GM10248 (cell line): Measurements from ENCODE around the gene ENTHD1.

Experiments
- CTCF ChIA-PET: fragments of 300-600 bp; sonication (Branson Sonifier 250); formaldehyde crosslinking; extraction: SDS; loops from one replicate; lab custom pipeline; 2021; ENCODE audit warnings: antibody characterized with exemption; lab: Yijun Ruan, JAX
- POLR2A ChIA-PET: fragments of 350-650 bp; sonication (Branson Sonifier 250); formaldehyde crosslinking; extraction: SDS; loops from one replicate; lab custom pipeline; 2020; ENCODE audit warnings: antibody characterized with exemption; lab: Yijun Ruan, JAX
- DNase-seq: peaks from one replicate; pipeline ENCODE4 v3.0.0; 2012; ENCODE audit errors: extremely low spot score
- TF ChIP-seq, protein P1 (sequence below): IDR thresholded peaks from 2 replicates; pipeline ENCODE4 v1.5.1; 2012; ENCODE audit warnings: mild to moderate bottlenecking, low read depth; ENCODE audit errors: extremely low read depth, missing control alignments, control extremely low read depth

ENTHD1 gene

DNA sequence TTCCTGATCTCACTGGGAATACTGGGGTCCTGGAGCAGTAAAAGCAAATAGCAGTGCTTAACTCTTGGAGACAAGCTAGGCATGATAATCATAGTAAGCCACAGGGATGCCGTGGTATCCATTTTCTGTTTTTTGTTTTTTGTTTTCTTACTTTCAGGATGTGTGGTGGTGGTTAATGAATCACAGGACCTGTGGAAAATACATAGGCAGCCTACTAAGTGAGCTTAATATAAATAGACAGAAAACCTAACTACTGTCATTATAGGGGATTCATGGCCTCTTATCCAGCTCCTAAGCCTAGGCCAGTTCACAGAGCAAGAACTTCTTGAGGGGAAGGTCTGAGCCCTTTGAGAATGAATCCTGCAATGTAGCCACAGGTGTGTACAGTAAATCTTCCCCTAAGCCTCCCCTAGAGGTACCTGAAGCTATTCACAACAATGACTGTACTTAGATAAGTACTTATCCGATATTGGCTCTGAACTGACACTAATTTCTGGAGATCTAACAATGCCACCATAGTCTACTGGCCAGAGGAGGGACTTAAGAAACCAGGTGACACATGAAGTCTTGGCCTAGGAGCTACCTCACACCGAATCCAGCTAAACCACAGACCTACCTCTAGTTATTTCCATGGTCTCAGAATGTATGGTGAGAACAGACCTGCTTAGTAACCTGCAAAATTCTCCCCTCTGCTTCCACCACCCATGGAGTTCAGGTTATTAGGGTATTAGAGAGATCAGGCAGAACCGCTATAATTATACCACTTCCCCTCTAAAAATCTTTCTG is 83.6 kb downstream of the ENTHD1 start:
- ChIA-PET CTCF (interaction anchor here (0.9 to 2.4 kb wide), 5 partner anchors 9 to 281 kb away, joined by 3 to 5 read pairs (median 4); no protein-coding TSS in a partner anchor), POLR2A (no interaction called here)
- no peak for DNase-seq
- TF ChIP-seq, protein P1, sequence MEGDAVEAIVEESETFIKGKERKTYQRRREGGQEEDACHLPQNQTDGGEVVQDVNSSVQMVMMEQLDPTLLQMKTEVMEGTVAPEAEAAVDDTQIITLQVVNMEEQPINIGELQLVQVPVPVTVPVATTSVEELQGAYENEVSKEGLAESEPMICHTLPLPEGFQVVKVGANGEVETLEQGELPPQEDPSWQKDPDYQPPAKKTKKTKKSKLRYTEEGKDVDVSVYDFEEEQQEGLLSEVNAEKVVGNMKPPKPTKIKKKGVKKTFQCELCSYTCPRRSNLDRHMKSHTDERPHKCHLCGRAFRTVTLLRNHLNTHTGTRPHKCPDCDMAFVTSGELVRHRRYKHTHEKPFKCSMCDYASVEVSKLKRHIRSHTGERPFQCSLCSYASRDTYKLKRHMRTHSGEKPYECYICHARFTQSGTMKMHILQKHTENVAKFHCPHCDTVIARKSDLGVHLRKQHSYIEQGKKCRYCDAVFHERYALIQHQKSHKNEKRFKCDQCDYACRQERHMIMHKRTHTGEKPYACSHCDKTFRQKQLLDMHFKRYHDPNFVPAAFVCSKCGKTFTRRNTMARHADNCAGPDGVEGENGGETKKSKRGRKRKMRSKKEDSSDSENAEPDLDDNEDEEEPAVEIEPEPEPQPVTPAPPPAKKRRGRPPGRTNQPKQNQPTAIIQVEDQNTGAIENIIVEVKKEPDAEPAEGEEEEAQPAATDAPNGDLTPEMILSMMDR = no peak

DNA sequence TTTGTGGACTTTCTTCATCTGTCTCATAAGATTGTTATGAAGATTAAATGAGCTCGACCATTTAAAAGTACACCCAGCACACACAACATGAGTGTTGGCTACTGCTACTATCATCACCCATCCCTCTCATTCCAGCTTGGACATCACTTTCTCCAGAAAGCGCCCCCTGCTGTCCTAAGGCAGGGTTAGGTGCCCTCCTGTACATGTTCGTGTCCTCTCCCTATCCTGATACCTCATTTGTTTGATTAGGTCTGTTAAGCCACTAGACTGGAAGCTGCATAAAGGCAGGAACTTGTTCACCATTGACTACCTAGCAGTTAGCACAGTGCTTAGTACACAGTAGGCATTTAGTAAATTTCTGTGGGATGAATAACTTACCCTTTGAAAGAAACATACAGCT is 85.5 kb downstream of the ENTHD1 start:
- POLR2A ChIA-PET = no interaction called here
- no peak for DNase-seq
- CTCF ChIA-PET = interaction anchor here (0.9 kb wide), 1 partner anchor 9 kb away, joined by 4 read pairs; no protein-coding TSS in a partner anchor
- TF ChIP-seq, protein P1 = no peak

DNA sequence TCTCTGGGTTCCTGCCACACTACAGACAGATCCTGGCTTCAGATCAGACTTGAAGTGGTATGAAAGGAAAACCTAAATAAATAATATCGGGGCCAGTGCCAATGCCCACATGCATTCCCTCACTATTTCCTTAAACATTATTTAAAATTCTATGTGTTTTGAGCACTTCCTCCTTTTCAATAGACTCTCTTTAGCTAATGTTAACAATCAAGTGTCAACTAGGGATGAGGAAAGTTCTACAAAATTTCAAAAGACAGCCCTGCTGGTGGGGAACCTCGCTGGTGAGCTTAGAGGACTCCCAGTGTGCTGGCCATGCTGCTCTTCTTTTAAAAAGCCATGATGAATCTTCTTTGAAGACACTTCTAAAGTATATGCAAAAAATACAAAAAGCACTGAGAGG is 87.5 kb downstream of the ENTHD1 start:
- ChIA-PET POLR2A (no interaction called here), CTCF (interaction anchor here (1.0 to 1.4 kb wide), 4 partner anchors 18 to 33 kb away, joined by 3 to 5 read pairs (median 3); no protein-coding TSS in a partner anchor)
- DNase-seq = no peak
- TF ChIP-seq, protein P1 = no peak

DNA sequence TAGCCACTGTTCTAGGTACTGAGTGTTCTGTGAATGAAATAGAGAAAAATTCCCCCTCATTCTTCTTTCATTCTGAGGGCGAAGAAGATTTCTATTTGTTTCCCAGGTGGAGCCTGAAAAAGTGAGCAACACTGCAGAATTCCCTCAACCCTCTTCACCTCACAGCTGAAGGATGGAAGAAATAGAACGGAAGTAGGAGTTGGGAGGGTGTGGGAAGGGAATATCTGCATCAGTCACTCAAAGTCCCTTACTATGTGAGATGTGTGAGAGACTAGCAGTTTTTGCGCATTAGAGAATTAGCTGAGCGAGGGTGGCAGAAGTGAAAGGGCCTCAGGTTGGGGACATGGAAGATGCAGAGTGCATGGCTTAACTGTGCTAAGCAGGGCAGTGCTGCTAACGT is 88.4 kb downstream of the ENTHD1 start:
- TF ChIP-seq, protein P1 = no peak
- ChIA-PET CTCF (interaction anchor here (1.1 to 1.3 kb wide), 2 partner anchors 17 to 32 kb away, joined by 3 to 4 read pairs; no protein-coding TSS in a partner anchor), POLR2A (interaction anchor here (0.7 kb wide), 1 partner anchor 29 kb away, joined by 4 read pairs; no protein-coding TSS in a partner anchor)
- no peak for DNase-seq

DNA sequence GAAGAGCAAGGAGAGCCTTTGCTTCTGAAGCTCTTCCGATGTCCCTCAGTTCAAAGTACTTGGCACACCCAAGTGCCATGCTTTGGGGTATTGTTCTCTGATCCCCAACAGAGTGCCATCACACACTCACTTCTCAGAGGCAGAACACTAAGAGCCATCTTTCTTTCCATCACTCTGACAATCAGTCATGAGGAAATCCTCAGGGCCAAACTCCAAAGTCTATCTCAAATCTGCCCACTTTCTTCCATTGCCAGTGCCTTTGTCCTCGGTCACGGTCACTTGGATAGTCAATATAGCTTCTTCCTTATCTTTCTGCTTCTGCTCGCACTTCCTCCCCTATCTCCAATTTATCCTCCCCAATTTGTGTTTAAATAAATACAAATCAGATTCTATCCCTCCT is 90.9 kb downstream of the ENTHD1 start:
- CTCF ChIA-PET = interaction anchor here (1.1 kb wide), 1 partner anchor 27 kb away, joined by 3 read pairs; no protein-coding TSS in a partner anchor
- no peak for DNase-seq
- TF ChIP-seq, protein P1 = no peak
- POLR2A ChIA-PET = no interaction called here

DNA sequence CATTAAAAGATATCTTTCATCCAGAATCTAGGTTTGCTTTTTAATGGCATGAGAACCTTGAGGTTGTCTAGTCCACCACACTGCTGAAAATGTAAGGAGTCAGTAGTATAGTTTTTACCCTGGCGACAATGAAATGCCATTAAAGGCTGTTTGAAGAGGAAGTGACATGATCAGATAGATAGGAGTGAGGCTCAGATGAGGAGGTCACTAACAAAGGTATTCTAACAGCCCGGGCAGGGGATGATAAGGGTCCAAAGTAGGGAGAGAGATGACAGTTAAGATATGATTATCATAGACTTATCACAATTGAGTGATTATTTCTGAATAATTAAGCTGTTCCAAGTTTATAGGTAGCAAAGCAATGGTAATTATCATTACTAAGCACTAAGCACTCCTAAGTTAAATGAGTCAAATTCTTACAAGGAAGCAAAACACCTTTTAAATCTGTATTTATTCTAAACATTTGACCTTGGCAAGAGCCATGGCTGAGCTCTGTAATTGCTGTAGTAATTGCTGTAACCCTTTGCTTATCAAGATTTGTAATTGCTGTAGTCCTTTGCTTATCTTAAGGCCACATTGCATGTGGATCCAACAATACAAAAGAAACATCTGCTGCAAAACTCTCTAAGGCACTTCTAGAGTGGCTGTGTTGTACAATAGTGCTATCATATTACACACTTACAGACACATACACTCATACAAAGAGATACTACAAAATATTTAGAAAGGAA is 92.6 kb downstream of the ENTHD1 start:
- CTCF ChIA-PET = interaction anchor here (1.4 to 1.9 kb wide), 2 partner anchors 9 to 11 kb away, joined by 4 to 5 read pairs; no protein-coding TSS in a partner anchor
- POLR2A ChIA-PET = no interaction called here
- TF ChIP-seq, protein P1 = no peak
- no peak for DNase-seq
